Measurements from ENCODE around the gene PNKD.

The PNKD gene

DNA sequence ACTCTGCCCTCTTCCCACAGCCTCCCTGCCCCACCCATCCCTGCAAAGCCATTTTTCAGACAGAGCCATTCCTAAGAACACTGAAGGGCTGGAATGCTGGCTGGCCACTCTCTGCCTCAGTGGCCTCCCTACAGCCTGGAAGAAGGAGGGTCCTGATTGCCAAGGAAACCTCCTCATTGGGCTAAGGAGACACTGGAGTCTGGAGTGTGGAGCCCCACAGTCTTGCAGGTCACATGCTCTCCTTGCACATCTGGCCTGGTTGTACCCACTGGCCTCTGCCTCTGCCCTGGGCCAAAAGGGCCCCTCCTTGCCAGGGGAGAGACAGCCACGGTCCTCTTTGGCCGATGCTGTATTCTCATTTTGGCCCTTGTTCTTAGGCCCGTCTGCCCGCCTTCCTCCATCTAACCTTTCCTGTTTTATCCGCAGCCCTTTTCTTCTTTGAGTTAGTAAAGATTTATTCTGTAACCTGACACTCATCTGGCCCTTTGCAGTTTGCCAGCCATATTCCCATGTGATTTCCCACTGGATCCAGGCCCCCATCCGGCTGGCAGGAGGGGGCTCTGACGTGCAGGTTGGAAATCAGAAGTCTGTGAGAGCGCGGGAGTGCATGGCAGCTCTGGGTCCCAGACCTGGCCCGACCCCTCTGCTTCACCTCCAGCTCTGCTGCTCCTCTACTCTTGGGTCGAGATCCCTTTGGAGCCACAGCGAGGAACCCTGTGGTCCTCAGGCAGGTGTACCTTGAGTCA, 75.3 kb downstream of the PNKD start:
- DNase-seq, result no peak

- DNase-seq, result no peak
Measured at GRCh38 chr2:218347172-218347571, 76.9 kb downstream of the PNKD start.

DNA sequence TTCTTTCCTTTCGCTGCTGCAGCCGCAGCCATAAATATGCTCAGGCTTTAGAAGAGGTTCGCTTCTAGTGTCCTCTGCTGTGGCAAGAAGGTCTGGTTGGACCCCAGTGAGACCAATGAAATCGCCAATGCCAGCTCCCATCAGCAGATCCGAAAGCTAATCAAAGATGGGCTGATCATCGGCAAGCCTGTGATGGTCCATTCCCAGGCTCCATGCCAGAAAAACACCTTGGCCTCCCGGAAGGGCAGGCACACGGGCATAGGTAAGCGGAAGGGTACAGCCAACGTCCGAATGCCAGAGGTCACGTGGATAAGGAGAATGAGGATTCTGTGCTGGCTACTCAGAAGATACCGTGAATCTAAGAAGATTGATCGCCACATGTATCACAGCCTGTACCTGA, 83.7 kb downstream of the PNKD start:
- DNase-seq, result no peak

- DNase-seq, result no peak
Measured at GRCh38 chr2:218354850-218355443, 84.6 kb downstream of the PNKD start.

GRCh38 chr2:218357236-218358177, 87.2 kb downstream of the PNKD start:
- no peak for DNase-seq

GRCh38 chr2:218360453-218360852, 90.1 kb downstream of the PNKD start:
- DNase-seq, result no peak

DNA sequence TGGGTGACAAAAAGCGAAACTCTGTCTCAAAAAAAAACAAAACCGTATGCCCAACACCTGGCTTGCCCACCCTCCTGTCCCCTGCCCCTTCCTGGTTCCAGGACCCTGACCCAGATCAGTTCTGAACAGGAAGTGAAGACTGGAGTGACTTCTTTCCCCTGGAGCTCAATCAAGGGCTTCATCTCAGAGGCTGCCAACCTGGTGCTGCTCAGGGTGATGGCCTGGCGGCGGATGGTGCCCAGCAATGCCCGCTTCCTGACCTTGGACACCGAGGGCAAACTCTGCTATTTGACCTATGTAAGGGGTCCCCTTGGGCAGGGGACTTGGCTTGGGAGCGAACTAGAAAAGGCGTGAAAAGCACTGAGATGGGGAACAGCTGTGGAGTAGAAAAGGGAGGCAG, 92.3 kb downstream of the PNKD start:
- DNase-seq, result no peak

GRCh38 chr2:218363736-218364135, 93.4 kb downstream of the PNKD start:
- no peak for DNase-seq

- DNase-seq, result no peak
Measured at GRCh38 chr2:218364196-218364595, 93.9 kb downstream of the PNKD start.

GRCh38 chr2:218366621-218367414, 96.5 kb downstream of the PNKD start:
- DNase-seq, result no peak

GRCh38 chr2:218367415-218368149, 97.3 kb downstream of the PNKD start:
- no peak for DNase-seq

GRCh38 chr2:218368150-218368528, 97.8 kb downstream of the PNKD start:
- DNase-seq, result no peak

- DNase-seq, result no peak
Measured at GRCh38 chr2:218368621-218369153, 98.4 kb downstream of the PNKD start.

- no peak for DNase-seq
Measured at GRCh38 chr2:218369330-218369729, 99.0 kb downstream of the PNKD start.

- DNase-seq, result no peak
Measured at GRCh38 chr2:218370410-218371063, 100.2 kb downstream of the PNKD start.

DNA sequence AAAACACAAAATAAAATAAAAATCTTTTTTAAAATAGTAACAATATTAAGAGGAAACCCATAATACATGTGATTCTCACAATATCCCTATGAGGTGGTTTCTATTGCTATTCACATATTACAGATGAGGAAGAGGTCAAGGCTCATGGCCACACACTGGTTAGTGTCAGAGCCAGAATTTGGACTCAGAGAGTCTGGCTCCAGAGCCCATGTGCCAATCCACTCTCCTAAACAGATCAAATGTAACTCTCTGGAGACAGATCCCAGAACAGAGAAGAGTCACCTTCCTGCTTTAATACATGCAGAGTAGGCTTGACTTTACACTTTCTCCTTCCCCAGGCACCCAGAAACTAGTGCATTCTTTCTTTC, 101.6 kb downstream of the PNKD start:
- DNase-seq, result no peak

- no peak for DNase-seq
Measured at GRCh38 chr2:218374795-218375194, 104.5 kb downstream of the PNKD start.

- DNase-seq, result no peak
Measured at GRCh38 chr2:218375212-218375611, 104.9 kb downstream of the PNKD start.

GRCh38 chr2:218378053-218378452, 107.7 kb downstream of the PNKD start:
- DNase-seq, result no peak

DNA sequence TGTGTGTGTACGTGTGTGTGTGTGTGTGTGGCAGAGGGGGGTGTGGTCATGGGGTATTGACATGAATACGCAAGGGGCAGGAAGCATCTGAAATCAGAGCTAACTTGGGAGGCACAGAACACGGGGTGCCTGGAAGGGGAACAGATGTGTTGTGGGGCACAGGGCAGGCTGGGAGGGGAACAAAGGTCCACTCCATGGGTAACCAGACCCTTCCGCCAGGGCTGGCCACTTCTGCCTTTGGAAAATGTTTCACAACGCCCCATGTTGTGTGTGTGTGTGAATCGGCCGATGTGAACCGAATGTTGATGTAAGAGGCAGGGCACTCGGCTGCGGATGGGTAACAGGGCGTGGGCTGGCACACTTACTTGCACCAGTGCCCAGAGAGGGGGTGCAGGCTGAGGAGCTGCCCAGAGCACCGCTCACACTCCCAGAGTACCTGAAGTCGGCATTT, 111.6 kb downstream of the PNKD start, which contains the start of gene SLC11A1:
TSS of gene SLC11A1 (plus strand) at position 358 of the 451 bp plus-strand sequence. CDS start 96 bp downstream, outside the sequence.
- no peak for DNase-seq

DNA sequence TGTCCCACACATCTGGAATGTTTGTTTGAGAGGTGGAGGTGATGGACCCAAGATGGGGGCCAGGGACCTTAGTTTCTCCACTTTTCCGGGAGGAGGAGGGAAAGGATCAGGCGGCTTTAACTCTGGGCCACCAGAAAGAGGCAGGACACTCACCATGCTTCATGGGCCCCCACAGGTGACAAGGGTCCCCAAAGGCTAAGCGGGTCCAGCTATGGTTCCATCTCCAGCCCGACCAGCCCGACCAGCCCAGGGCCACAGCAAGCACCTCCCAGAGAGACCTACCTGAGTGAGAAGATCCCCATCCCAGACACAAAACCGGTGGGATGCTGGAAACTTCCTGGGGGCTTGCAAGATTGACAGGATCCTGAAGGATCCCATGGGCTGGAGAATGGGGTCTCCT, 112.5 kb downstream of the PNKD start:
- no peak for DNase-seq

Data from T1000 (cell line).